GM04504 (cell line): Measurements from ENCODE around the gene PKP3.
"Not testable (repeated sequence)": the region's sequence is repeated elsewhere in the genome, so short reads cannot be mapped to it uniquely, and the experiment has no call there.

Experiments
- DNase-seq: peaks from one replicate; pipeline ENCODE4 v3.0.0-alpha.2; 2012; ENCODE audit warnings: low read depth

The PKP3 gene

GRCh38 chr11:379205-380094 is 14.6 kb upstream of the PKP3 start:
- DNase-seq, result no peak

DNA sequence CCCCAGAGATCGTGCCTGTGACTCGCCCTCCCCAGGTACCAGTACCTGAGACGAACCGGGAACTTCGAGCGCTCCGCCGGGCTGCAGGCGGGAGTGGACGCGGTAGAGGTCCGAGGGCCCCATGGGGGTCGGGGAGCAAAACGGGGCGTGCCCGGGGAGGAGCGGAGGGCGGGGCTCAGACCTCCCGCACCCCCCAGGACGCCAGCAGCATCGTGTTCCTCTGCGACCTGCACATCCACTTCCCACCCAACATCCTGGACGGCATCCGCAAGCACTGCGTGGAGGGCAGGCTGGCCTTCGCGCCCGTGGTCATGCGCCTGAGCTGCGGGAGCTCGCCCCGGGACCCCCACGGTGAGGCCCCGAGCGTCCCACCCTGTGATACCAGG is 13.9 kb upstream of the PKP3 start:
- no peak for DNase-seq

- no peak for DNase-seq
These were observed 13.5 kb upstream of the PKP3 start for GRCh38 chr11:380491-380890.

DNA sequence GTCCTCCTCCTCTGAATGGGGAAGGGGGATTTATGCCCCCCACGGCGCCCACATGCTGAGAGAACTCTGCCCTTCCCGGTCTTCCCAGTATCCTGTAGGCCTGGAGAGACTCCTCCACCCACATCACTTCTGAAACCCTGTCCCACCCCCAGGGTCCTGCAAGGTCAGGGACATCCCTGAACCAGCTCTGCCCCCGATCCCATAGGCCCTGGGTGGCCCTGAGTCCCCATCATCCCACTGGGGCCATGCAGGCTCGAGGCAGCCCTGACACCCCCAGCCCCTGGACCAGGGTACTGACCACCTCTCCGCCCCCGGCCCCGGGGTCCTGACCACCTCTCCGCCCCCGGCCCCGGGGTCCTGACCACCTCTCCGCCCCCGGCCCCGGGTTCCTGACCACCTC is 13.0 kb upstream of the PKP3 start:
- no peak for DNase-seq

- DNase-seq, result no peak
These were observed 12.4 kb upstream of the PKP3 start for GRCh38 chr11:381501-382072.

GRCh38 chr11:382081-382629 is 11.9 kb upstream of the PKP3 start:
- no peak for DNase-seq

DNA sequence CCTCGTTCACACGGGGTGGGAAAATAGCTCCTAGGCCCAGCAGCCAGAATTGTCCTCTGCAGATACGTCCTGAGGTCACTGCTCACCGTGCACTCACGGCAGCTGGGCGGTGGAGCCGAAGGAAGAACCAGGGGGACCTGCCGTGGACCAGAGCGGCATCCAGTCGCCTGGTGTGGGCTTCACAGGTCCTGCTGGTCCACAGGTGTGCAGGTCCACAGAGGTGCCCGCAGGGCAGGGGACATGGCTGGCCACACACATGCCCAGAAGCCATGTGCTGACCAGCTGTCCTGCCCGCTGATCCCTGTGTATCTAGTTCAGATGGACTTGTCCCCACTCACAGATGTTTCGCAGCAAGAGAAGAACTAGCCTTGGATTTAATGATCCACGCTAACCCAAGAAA is 10.6 kb upstream of the PKP3 start:
- no peak for DNase-seq

DNA sequence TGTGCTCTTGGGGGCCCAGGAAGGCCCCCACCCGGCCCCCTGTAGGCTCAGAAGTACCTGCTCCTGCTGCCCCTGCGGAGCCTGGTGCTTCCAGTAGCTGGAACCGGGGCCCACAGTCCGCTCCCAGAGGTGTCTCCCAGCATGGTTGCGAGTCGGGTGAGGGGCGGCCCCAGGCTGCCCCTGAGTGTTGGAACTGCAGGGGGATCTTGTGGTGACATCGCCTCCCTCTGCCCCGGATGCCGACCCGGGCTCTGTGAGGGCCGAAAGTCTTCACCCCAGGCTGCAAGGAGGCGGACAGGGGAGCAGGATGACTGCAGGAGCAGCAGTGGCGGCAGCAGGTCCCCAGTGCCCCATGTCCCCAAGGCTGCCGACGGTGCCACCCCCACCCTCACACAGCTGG is 9.5 kb upstream of the PKP3 start:
- no peak for DNase-seq

- DNase-seq, result no peak
These were observed 8.2 kb upstream of the PKP3 start for GRCh38 chr11:385594-386351.

- DNase-seq, result no peak
These were observed 7.5 kb upstream of the PKP3 start for GRCh38 chr11:386483-386882.

DNA sequence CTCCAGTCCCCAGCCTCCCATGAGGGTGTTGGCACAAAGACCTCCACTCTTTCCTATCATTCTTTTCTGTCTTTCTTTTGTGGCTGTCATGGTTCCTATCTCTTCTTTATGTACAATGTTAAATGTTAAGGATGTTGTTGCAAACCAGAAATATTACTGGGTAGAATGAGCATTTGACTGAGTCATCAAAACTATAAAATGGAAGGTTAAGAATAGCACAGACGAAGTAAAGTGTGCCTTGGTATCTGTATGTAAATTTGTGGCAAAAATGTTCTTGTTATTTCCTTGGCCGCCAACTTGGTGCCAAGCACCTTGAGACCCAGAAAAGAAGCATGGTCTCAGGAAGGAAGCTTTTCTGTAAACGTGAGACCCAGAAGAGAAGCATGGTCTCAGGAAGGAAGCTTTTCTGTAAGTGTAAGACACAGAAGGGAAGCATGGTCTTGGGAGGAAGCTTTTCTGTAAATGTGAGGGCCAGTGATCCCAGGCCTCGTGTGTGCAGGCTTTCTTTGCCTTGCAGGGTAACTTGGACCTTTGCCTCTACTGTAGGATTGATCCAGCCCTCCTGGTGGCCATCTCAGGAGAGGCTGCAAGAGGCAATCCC is 6.7 kb upstream of the PKP3 start:
- no peak for DNase-seq

DNA sequence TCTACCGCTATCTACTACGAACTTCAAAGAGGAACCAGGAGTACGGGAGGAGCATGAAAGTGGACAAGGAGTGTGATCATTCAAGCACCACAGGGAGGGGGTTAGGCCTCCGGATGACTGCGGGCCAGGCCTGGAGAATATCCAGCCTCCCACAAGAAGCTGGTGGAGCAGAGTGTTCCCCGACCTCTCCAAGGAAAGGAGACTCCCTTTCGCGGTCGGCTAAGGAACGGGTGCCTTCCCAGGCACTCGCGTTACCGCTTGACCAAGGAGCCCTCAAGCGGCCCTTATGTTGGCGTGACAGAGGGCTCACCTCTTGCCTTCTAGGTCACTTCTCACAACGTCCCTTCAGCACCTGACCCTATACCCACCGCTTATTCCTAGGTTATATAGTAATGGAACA is 4.6 kb upstream of the PKP3 start:
- not testable (repeated sequence) for DNase-seq

DNA sequence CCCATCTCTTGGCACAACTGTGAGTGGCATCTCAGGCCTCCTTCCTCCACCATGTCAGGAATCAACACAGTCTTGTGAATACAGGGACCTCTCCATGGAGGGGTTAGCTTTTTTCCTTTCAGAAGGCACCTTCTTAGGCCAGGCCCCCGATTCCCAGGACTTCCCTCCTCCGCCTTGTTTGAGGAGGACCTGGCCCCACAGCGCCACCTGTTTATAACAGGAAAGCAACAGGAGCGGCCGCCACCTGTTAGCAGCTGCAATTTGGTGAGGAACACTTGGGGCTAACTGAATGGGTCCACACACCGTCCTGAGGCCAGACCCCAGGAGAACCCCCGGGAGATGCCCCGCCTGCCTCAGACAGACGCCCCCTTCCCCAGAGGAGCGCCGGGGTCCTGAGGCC is 3.8 kb upstream of the PKP3 start:
- DNase-seq, result no peak

DNA sequence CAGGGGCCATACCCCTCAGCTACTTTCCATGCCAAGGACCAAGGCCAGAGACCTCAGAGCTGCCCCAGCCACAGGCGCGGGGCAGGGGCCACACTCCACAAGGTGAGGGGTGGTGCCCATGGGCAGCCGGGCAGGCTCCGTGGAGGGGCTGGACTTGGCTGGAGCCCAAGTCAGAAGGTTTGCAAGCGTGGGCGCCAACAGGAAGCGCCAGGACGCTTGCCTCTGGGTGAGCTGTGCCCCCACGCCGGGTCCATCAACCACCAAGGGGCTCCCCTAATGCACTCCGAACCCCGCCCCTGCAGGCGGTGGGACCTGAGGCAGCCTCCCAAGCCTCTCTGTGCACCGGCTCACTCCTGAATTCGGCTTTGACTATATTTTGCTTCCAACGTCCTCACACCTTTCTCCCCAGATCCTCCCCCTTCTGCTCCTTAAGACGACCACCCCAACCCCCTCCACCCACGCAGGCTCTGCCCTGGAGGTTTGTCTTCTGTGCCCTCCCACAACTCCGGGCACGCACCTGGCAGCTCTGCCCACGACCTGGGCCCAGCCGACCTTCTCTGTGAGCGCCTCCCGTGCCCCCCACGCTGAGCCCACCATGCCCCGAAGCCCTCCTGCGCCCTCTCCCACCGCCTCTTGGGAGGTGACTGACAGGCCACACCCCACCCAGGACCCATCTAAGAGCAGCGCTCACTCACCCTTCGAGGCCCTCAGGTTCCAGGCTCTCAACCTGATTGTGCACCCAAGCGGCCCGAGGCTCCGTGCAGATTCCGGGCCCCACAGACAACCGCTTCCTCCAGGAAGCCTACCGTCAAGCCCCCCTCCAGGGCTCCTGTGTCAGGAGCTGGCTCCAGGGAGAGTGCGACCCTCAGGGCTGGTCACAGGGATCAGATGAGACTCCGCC is 2.6 kb upstream of the PKP3 start:
- no peak for DNase-seq

GRCh38 chr11:392102-392777 is 1.8 kb upstream of the PKP3 start:
- no peak for DNase-seq

DNA sequence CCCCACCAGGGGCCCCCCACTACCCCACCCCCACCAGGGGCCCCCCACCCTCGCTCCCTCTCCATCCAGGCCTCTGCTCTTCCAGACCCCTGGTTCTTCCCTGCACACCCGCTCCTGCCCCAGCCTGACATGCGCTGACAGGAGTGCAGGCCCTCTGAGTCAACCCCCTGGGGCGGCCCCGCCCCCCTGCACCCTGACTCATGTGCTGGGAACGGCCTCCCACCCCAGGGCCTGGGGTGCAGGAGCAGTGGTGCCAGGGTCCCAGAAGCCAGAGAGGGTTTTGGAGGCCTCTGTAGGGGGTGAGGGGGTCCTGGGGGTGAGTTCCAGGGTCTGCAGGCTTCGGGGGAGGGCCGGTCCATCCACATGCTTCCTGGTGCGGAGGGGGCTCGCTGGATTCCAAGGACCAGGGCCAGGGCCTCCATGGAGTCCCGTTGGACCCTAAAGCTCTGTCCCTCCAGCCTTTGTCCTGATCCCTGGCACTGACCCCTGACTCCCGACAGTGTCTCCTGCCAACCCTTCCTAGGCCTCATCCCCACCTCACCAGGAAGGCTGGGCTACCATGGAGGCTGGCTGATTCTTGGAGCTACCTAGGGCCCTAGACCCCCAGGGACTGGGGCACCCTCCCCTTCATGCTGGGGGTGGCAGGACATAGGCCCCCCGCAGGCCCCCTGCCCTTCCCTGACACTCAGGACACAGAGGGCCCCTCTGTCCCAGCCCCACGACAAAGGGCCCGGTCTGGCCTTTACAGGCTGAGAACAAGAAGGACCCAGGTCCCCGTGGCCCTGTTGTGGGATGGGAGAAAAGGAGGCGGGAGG is 583 bp upstream of the PKP3 start:
- peak; percentile 72 for DNase-seq

DNA sequence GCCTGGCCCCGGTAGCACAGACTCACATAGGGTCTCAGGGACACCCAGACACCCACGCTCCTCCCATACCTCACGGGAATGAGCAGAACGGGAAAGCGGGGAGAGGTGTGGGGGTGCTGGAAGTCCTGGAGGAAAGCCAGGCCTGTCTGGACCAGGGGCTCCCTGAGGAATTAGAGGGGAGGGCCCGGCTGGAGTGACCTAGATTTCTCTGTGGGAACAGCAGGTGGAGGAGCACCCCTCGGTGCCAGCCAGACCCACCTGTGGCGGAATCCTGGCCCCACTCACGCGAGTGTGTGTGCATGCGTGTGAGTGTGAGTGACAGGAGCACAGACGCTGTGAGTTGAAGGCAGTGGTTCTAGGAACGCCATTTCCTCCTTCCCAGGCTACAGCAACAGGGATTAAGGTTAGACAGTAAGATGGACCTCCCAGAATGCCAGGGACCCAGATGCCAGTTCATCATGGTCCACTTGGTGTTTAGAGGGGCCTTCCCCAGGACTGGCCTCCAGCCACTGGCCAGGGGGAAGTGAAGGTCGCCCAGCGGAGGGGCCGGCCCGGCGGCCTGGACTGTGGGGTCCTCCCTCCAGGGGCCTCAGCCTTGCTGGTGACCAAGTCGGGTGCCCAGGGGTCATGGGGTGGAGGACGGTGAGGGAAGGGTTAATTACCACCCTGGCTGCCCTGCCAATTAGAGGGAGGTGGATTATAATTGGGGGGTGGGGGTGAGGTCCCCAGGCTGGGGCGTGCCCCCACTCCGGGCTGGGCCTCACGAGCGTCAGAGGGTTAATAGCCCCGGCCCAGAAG is 1.0 kb downstream of the PKP3 start:
- no peak for DNase-seq

DNA sequence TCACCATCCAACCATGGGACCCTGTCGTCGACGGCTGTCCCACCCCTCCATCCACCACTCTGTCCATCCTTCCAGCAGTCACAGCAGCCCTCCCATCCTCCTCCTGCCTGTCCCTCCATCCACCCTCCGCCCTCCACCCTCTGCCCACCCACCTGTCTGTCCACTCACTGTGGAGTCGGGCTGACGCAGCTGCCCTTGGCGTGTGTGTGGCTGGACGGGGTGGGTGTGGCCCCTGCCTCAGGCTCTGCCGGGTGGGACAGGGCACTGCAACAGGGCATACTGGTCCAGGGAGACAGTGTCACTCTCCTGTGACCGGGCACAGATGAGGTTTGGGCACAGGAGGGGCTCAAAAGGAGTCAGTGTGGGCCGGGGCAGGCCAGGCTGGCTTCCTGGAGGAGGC is 1.9 kb downstream of the PKP3 start:
- DNase-seq, result no peak

DNA sequence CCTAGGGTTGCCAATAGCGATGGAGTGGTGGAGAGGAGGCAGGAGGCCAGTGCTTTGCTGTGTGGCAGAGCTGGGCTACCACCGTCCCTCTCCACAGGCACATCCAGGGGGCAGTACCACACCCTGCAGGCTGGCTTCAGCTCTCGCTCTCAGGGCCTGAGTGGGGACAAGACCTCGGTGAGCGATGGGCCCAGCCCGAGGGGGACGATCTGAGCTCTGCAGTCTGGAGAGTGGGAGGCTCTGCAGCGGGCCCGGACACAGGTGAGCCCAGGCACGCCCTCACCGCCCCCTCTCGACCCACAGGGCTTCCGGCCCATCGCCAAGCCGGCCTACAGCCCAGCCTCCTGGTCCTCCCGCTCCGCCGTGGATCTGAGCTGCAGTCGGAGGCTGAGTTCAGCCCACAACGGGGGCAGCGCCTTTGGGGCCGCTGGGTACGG is 2.5 kb downstream of the PKP3 start:
- no peak for DNase-seq
